Choroid plexus epithelial cell (primary cell): Measurements from ENCODE around the gene VSTM2B.

Experiments used
- DNase-seq: peaks from one replicate; pipeline ENCODE4 v3.0.0-alpha.2; 2010; ENCODE audit warnings: low read depth
- H3K4me3 ChIP-seq: 2 replicates; pipeline ENCODE4 v1.5.1; 2011; ENCODE audit warnings: low read depth, mild to moderate bottlenecking, control low read depth, low read length, moderate library complexity
- CTCF ChIP-seq: conservative IDR thresholded peaks from 2 replicates; pipeline ENCODE4 v1.5.1; 2011; ENCODE audit warnings: low read depth, mild to moderate bottlenecking, control low read depth, inconsistent platforms, low read length, moderate library complexity

The VSTM2B gene

GRCh38 chr19:29507081-29507860 lies 18.5 kb upstream of the VSTM2B start:
- no peak overlapping the region for H3K4me3 ChIP-seq
- DNase-seq, result no peak
- no peak for TF ChIP-seq CTCF

- TF ChIP-seq CTCF, result no peak
- no peak for DNase-seq
- H3K4me3 ChIP-seq, result no peak overlapping the region
Measured at GRCh38 chr19:29508181-29508580, 17.6 kb upstream of the VSTM2B start.

GRCh38 chr19:29509456-29509855 lies 16.3 kb upstream of the VSTM2B start:
- DNase-seq, result no peak
- TF ChIP-seq CTCF, result no peak
- H3K4me3 ChIP-seq, result no peak overlapping the region

GRCh38 chr19:29510701-29511265 lies 15.0 kb upstream of the VSTM2B start:
- no peak for DNase-seq
- H3K4me3 ChIP-seq, result no peak overlapping the region
- TF ChIP-seq CTCF, result no peak

- DNase-seq, result no peak
- no peak overlapping the region for H3K4me3 ChIP-seq
- TF ChIP-seq CTCF, result no peak
Measured at GRCh38 chr19:29511768-29512167, 14.0 kb upstream of the VSTM2B start.

GRCh38 chr19:29512748-29513147 lies 13.0 kb upstream of the VSTM2B start:
- H3K4me3 ChIP-seq, result no peak overlapping the region
- TF ChIP-seq CTCF, result no peak
- no peak for DNase-seq

GRCh38 chr19:29514525-29515232 lies 11.1 kb upstream of the VSTM2B start:
- TF ChIP-seq CTCF, result no peak
- H3K4me3 ChIP-seq, result no peak overlapping the region
- DNase-seq, result no peak
